ENCODE results near the gene F10. TPM values are rescaled to one million over a fixed set of nuclear protein-coding genes. Genes with fewer than 3 reads are reported as not detected.

Gene F10
- total and polyA plus RNA-seq, 2 of the 13 experiments (the other 11 are each of a cell fraction or from before 2014, with no cell fraction given): 58.4 to 237 TPM

DNA sequence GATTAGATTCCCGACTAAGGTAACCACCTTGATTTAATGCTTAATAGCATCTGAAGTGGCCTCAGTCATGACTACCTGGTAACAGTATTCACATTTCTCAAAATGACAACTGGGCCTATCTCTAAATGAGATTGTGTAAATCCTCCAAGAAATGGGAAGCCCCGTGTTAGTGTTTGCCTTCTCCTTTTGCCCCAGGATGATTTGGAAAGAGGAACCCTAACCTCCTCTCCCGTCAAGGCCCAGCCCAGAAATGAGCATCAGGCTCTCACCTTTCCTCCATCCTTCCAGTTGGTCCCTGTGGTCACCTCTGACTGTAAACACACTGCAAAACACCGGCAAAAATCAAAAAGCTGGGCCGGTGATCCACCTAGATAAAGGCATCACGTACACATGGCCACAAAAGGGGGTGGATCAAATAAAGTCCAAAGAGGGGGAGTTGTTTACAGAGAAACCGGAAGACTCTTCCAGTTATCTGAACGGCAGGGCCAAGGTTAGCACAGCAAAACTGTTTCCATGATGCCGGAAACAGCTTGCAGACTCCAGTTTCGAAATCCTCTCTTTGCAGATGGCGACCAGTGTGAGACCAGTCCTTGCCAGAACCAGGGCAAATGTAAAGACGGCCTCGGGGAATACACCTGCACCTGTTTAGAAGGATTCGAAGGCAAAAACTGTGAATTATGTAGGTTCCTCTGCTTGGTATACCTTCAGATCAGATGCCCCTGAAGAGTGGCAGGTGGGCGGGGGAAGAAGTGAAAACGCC lies 16.4 kb downstream of the F10 start (continued):
- TF ChIP-seq, protein P1, sequence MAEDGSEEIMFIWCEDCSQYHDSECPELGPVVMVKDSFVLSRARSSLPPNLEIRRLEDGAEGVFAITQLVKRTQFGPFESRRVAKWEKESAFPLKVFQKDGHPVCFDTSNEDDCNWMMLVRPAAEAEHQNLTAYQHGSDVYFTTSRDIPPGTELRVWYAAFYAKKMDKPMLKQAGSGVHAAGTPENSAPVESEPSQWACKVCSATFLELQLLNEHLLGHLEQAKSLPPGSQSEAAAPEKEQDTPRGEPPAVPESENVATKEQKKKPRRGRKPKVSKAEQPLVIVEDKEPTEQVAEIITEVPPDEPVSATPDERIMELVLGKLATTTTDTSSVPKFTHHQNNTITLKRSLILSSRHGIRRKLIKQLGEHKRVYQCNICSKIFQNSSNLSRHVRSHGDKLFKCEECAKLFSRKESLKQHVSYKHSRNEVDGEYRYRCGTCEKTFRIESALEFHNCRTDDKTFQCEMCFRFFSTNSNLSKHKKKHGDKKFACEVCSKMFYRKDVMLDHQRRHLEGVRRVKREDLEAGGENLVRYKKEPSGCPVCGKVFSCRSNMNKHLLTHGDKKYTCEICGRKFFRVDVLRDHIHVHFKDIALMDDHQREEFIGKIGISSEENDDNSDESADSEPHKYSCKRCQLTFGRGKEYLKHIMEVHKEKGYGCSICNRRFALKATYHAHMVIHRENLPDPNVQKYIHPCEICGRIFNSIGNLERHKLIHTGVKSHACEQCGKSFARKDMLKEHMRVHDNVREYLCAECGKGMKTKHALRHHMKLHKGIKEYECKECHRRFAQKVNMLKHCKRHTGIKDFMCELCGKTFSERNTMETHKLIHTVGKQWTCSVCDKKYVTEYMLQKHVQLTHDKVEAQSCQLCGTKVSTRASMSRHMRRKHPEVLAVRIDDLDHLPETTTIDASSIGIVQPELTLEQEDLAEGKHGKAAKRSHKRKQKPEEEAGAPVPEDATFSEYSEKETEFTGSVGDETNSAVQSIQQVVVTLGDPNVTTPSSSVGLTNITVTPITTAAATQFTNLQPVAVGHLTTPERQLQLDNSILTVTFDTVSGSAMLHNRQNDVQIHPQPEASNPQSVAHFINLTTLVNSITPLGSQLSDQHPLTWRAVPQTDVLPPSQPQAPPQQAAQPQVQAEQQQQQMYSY (CRISPR knock-in tag; IDR thresholded peaks at IDR 0.05): no peak
- TF ChIP-seq SOX6 (IDR thresholded peaks at IDR 0.05) (no peak), SOX6 (CRISPR knock-in tag; IDR thresholded peaks at IDR 0.05) (peak; percentile 98), ZUFSP (CRISPR knock-in tag; IDR thresholded peaks at IDR 0.05; ENCODE audit: borderline replicate concordance) (no peak), ZNF3 (CRISPR knock-in tag; IDR thresholded peaks at IDR 0.05) (no peak), SAFB2 (CRISPR knock-in tag; IDR thresholded peaks at IDR 0.05; ENCODE audit: borderline replicate concordance, low read depth) (0 out of 2 replicates have a peak, but pooled peaks have one; percentile 29), AGO2 (optimal IDR thresholded peaks at IDR 0.05; ENCODE audit: low read depth, low read length) (no peak), MYC (CRISPR knock-in tag; IDR thresholded peaks at IDR 0.05; ENCODE audit: borderline replicate concordance) (no peak; the same call in 1 of the 2 replicates), ZNF138 (CRISPR knock-in tag; IDR thresholded peaks at IDR 0.05; ENCODE audit: low read depth) (0 out of 2 replicates have a peak, but pooled peaks have one; percentile 51), TBX3 (IDR thresholded peaks at IDR 0.05; ENCODE audit: borderline replicate concordance) (no peak), ZNF761 (CRISPR knock-in tag; conservative IDR thresholded peaks at IDR 0.05) (peak; percentile 63; the same call in 1 of the 2 replicates), HOXA5 (CRISPR knock-in tag; IDR thresholded peaks at IDR 0.05) (0 out of 2 replicates have a peak, but pooled peaks have one; percentile 71), NFYB (CRISPR knock-in tag; IDR thresholded peaks at IDR 0.05) (no peak), ZNF770 (CRISPR knock-in tag; IDR thresholded peaks at IDR 0.05) (peak; percentile 51), SMARCE1 (IDR thresholded peaks at IDR 0.05; ENCODE audit: borderline replicate concordance) (no peak), ZBTB8A (CRISPR knock-in tag; IDR thresholded peaks at IDR 0.05; ENCODE audit: borderline replicate concordance, low read depth) (no peak), ZNF333 (CRISPR knock-in tag; IDR thresholded peaks at IDR 0.05; ENCODE audit: borderline replicate concordance) (0 out of 2 replicates have a peak, but pooled peaks have one; percentile 30), ZNF639 (CRISPR knock-in tag; conservative IDR thresholded peaks at IDR 0.05) (peak; percentile 79)
- TF ChIP-seq, protein P2, sequence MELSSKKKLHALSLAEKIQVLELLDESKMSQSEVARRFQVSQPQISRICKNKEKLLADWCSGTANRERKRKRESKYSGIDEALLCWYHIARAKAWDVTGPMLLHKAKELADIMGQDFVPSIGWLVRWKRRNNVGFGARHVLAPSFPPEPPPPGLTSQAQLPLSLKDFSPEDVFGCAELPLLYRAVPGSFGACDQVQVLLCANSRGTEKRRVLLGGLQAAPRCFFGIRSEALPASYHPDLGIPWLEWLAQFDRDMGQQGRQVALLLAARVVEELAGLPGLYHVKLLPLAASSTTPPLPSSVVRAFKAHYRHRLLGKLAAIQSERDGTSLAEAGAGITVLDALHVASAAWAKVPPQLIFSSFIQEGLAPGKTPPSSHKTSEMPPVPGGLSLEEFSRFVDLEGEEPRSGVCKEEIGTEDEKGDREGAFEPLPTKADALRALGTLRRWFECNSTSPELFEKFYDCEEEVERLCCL (CRISPR knock-in tag; IDR thresholded peaks at IDR 0.05; ENCODE audit: borderline replicate concordance): no peak; the same call in 1 of the 2 replicates
